HepG2 (cell line): ENCODE results near the gene RASL12. TPM values are rescaled to one million over a fixed set of nuclear protein-coding genes. Genes with fewer than 3 reads are reported as not detected.

Source experiments
- ATAC-seq: fragments of 200-7000 bp; cut with Tn5 transposase; 3 replicates; pipeline ENCODE4 v1.9.1; 2020; ENCODE audit warnings: mild to moderate bottlenecking, moderate library complexity
- BruUV-seq: library from RNA; stranded (reverse); fragments of 400-500 nt; replicated peaks from 2 replicates; lab custom pipeline; 2021; lab: Mats Ljungman, UMichigan
- CTCF ChIA-PET: fragments of 300-600 bp; formaldehyde crosslinking; extraction: SDS; loops from one replicate; lab custom pipeline; 2021; ENCODE audit warnings: low total read pairs, inconsistent platforms, low intra/inter-chr PET ratio; lab: Yijun Ruan, JAX
- POLR2A ChIA-PET: fragments of 350-600 bp; sonication (Branson Sonifier 250); formaldehyde crosslinking; loops from one replicate; lab custom pipeline; 2020; ENCODE audit warnings: antibody characterized with exemption, inconsistent platforms; lab: Yijun Ruan, JAX
- DNase-seq: peaks from one replicate; pipeline ENCODE4 v3.0.0-alpha.2; 2015; ENCODE audit warnings: low spot score
- FAIRE-seq: peaks from 3 replicates; lab custom pipeline; 2011; peaks lifted over from hg19 to GRCh38; lab: Jason Lieb, UNC
- H2AFZ ChIP-seq: one replicate; pipeline ENCODE4 v1.6.1; 2011; ENCODE audit warnings: low read length, inconsistent platforms
- H3K27ac ChIP-seq: fragments of 300-600 bp; 3 replicates; pipeline ENCODE4 v1.8.0; 2011; ENCODE audit warnings: mixed run types, mild to moderate bottlenecking, mixed read lengths, low read length, inconsistent platforms; ENCODE audit not compliant: insufficient read depth; ENCODE audit errors: extremely low read length
- H3K27me3 ChIP-seq, 2 experiments: fragments of 200-600 bp in 1 of 2; 2 replicates in 1 of 2; 3 replicates in 1 of 2; pipeline versions ENCODE4 v1.6.0 to v1.8.0; 2011; ENCODE audit warnings: low read length in 2 of 2, mild to moderate bottlenecking in 2 of 2, moderate library complexity in 2 of 2, inconsistent platforms in 1 of 2; ENCODE audit not compliant: insufficient read depth in 2 of 2, control insufficient read depth in 1 of 2
- H3K36me3 ChIP-seq, 2 experiments: fragments of 200-600 bp in 1 of 2; replicated peaks in 1 of 2; 2 replicates in 1 of 2; 3 replicates in 1 of 2; pipeline versions ENCODE4 v1.5.1 to v1.8.0; 2011; ENCODE audit warnings: low read length in 2 of 2, inconsistent platforms in 1 of 2; ENCODE audit not compliant: insufficient read depth in 2 of 2, control insufficient read depth in 1 of 2
- H3K4me1 ChIP-seq: 2 replicates; pipeline ENCODE4 v1.5.1; 2012; ENCODE audit warnings: low read length, inconsistent platforms; ENCODE audit not compliant: insufficient read depth
- H3K4me2 ChIP-seq: 2 replicates; pipeline ENCODE4 v1.6.0; 2011; ENCODE audit warnings: low read depth, low read length, inconsistent platforms
- H3K4me3 ChIP-seq, 3 experiments: fragments of 200-600 bp in 1 of 3; sonication (generic), shearing (Covaris generic) in 1 of 3; replicated peaks in 1 of 3; 2 replicates each; pipeline ENCODE4 v1.5.1; 2011 to 2016; ENCODE audit warnings: low read length in 3 of 3, inconsistent platforms in 2 of 3, low read depth in 2 of 3, mild to moderate bottlenecking in 2 of 3, control low read depth in 1 of 3, mixed read lengths in 1 of 3; ENCODE audit not compliant: insufficient read depth in 1 of 3
- H3K79me2 ChIP-seq: one replicate; pipeline ENCODE4 v1.6.1; 2011; ENCODE audit warnings: low read length, inconsistent platforms; ENCODE audit not compliant: insufficient read depth
- H3K9ac ChIP-seq: 2 replicates; pipeline ENCODE4 v1.6.0; 2011; ENCODE audit warnings: mild to moderate bottlenecking, low read depth, low read length, inconsistent platforms; ENCODE audit not compliant: insufficient read depth
- H3K9me3 ChIP-seq: 2 replicates; pipeline ENCODE4 v1.5.1; 2012; ENCODE audit warnings: mild to moderate bottlenecking, low read length
- H4K20me1 ChIP-seq: 2 replicates; pipeline ENCODE4 v1.6.0; 2011; ENCODE audit warnings: inconsistent platforms, mild to moderate bottlenecking, low read length, moderate library complexity; ENCODE audit not compliant: insufficient read depth
- CEBPB ChIP-seq: IDR thresholded peaks from 2 replicates; pipeline ENCODE4 v1.6.1; 2011; ENCODE audit warnings: low read depth, low read length, improper control_type of control experiment, borderline replicate concordance
- HNRNPLL ChIP-seq: fragments of 200-400 bp; formaldehyde crosslinking; IDR thresholded peaks from 2 replicates; pipeline ENCODE4 v1.6.1; 2017; ENCODE audit warnings: mild to moderate bottlenecking, low read depth, low read length; ENCODE audit not compliant: poor library complexity, severe bottlenecking
- HOXD1 ChIP-seq: sonication (generic); formaldehyde crosslinking; IDR thresholded peaks from 2 replicates; pipeline ENCODE4 v1.5.0; 2020; ENCODE audit warnings: missing genetic modification reagents
- UBTF ChIP-seq: sonication (generic); formaldehyde crosslinking; IDR thresholded peaks from 2 replicates; pipeline ENCODE4 v1.4.0; 2020; ENCODE audit warnings: mild to moderate bottlenecking, missing genetic modification reagents
- WGBS: methylation state at CpG from one replicate; pipeline ENCODE4 v1.1.6; 2017; ENCODE audit warnings: low lambda C conversion rate; 5-methylcytosine and 5-hydroxymethylcytosine counted together
- in situ Hi-C: cut with HindIII; loops from 2 replicates; pipeline ENCODE4 v1.10.0; 2017; ENCODE audit warnings: low pct_unique_long_range_greater_than_20kb; ENCODE audit not compliant: extremely low pct_ligation_motif_present
- intact Hi-C: fragments of 100-400 bp; cut with micrococcal nuclease; formaldehyde crosslinking; loops from one replicate; pipeline ENCODE4 v1.10.0; 2022; ENCODE audit not compliant: unreplicated experiment
- polyA plus RNA-seq, 8 experiments: library from polyadenylated mRNA; depleted of rRNA in 3 of 8; stranded (reverse) in 7 of 8; unstranded in 1 of 8; fragments of >200 nt; fragmentation: Illumina TruSeq in 4 of 8; extraction: Trizol in 4 of 8; gene quantifications; 2 replicates each; pipeline versions ENCODE4 v1.2.1 to v1.2.3, GENCODE V29; 2011 to 2016; ENCODE audit warnings: low read depth in 4 of 8, missing spikeins in 1 of 8, mixed read lengths in 1 of 8; ENCODE audit not compliant: insufficient read depth in 1 of 8
- total RNA-seq, 5 experiments: library from RNA; depleted of rRNA; stranded (reverse); fragments of >200 nt; fragmentation: Illumina TruSeq; extraction: Trizol; gene quantifications; 2 replicates each; pipeline ENCODE4 v1.2.3, GENCODE V29; 2016; ENCODE audit warnings: low read depth in 1 of 5

RASL12 gene
- total and polyA plus RNA-seq, 2 of the 13 experiments (the other 11 are each of a cell fraction or from before 2014, with no cell fraction given) = 0.16 to 0.55 TPM

DNA sequence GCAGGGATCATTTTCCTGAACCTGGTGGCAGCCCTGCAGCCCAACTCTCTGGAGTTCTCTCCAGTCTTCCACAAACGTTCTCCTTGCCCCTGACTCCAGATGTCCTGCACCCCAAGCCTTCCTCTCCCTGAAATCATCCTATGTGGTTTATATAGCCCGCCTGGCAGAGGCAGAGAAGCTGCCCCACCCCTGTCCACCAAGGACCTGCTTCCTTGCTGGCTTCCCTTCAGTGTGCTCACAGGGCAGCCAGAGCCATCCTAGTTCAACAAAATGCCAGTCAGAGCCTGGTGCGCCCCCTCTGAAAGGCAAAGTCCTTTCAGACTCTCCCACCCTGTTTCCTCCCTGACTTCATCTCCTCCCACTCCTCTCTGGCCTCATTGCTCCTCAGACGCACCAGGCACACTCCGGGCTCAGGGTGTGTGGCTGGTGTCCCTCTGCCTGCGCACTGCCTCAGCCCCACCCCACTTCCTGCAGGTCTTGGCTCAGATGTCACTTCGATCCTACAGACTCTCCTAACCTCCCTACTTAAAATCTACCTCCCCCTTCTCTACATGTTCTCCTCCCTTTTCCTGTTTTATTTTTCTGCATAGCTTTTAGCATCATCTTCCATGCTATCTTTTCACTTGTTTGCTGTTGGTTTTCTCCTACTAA, 14.6 kb upstream of the RASL12 start:
- H3K9ac ChIP-seq = no peak overlapping the region
- H3K36me3 ChIP-seq = no peaks in the 10 kb centered on the region
- intact Hi-C loops (loop anchor here (2.0 kb wide), 1 partner anchor 28 kb away; no protein-coding TSS in a partner anchor), in situ Hi-C loops (loop anchor here (10.0 kb wide), 1 partner anchor 48 kb away; no protein-coding TSS in a partner anchor)
- peaks cover 85% of the 10 kb centered on the region for H3K4me1 ChIP-seq
- ChIA-PET CTCF (interaction anchor here (0.8 to 6.7 kb wide), 3 partner anchors 27 to 50 kb away, joined by 3 to 54 read pairs (median 10); no protein-coding TSS in a partner anchor), POLR2A (interaction anchor here (0.9 kb wide), 1 partner anchor 28 kb away, joined by 3 read pairs; no protein-coding TSS in a partner anchor)
- H2AFZ ChIP-seq = no peak overlapping the region
- no peaks in the 10 kb centered on the region for H3K79me2 ChIP-seq
- no peaks in the 10 kb centered on the region for H3K9me3 ChIP-seq
- 9% methylated on average over 7 of the region's 7 CpGs for WGBS
- TF ChIP-seq UBTF (CRISPR knock-in tag) (peak; percentile 26; the same call in 1 of the 2 replicates), HOXD1 (CRISPR knock-in tag) (no peak), CEBPB (no peak), HNRNPLL (no peak)
- H3K27ac ChIP-seq = no peak overlapping the region
- no TSS peak for BruUV-seq
- no peaks in the 10 kb centered on the region for H4K20me1 ChIP-seq
- H3K4me2 ChIP-seq = peak overlapping the region; percentile 44; the same call in 1 of the 2 replicates
- ATAC-seq (no peak), FAIRE-seq (no peak), DNase-seq (no peak)
- H3K4me3 ChIP-seq = peak overlapping the region in 1 of 3 experiments; percentile 36; a peak in 2 of 6 replicates
- H3K27me3 ChIP-seq = peaks cover 0 to 21% of the 10 kb centered on the region in 2 experiments; a peak in 2 of 5 replicates
